GM18909 (cell line): ENCODE measurements around the gene GRAP.
"Not testable (repeated sequence)": the region's sequence is repeated elsewhere in the genome, so short reads cannot be mapped to it uniquely, and the experiment has no call there.

Experiments
- ATAC-seq: cut with Tn5 transposase; IDR thresholded peaks from one replicate; pipeline ENCODE4 v1.9.1; 2021; ENCODE audit warnings: mild to moderate bottlenecking; ENCODE audit not compliant: unreplicated experiment, poor library complexity

The GRAP gene

GRCh38 chr17:19043032-19043431, 3.7 kb downstream of the GRAP start:
- ATAC-seq: not testable (repeated sequence)

- ATAC-seq: not testable (repeated sequence)
Measured at GRCh38 chr17:19042369-19042768, 4.4 kb downstream of the GRAP start.

- ATAC-seq: not testable (repeated sequence)
Measured at GRCh38 chr17:19041871-19042270, 4.9 kb downstream of the GRAP start.

- ATAC-seq: not testable (repeated sequence)
Measured at GRCh38 chr17:19040350-19040749, 6.4 kb downstream of the GRAP start.

GRCh38 chr17:19038730-19039129, 8.0 kb downstream of the GRAP start:
- ATAC-seq: not testable (repeated sequence)

- ATAC-seq: not testable (repeated sequence)
Measured at GRCh38 chr17:19038007-19038406, 8.8 kb downstream of the GRAP start.

GRCh38 chr17:19037547-19037946, 9.2 kb downstream of the GRAP start:
- not testable (repeated sequence) for ATAC-seq

GRCh38 chr17:19036186-19036585, 10.6 kb downstream of the GRAP start:
- not testable (repeated sequence) for ATAC-seq

- peak; percentile 57 for ATAC-seq
Measured at GRCh38 chr17:19032377-19032988, 14.3 kb downstream of the GRAP start.

GRCh38 chr17:19031729-19032128, 15.0 kb downstream of the GRAP start:
- peak; percentile 44 for ATAC-seq

GRCh38 chr17:19030771-19031449, 15.8 kb downstream of the GRAP start:
- not testable (repeated sequence) for ATAC-seq

GRCh38 chr17:19029740-19030139, 17.0 kb downstream of the GRAP start:
- not testable (repeated sequence) for ATAC-seq

- not testable (repeated sequence) for ATAC-seq
Measured at GRCh38 chr17:19028671-19029070, 18.1 kb downstream of the GRAP start.

GRCh38 chr17:19024101-19025078, 22.4 kb downstream of the GRAP start:
- ATAC-seq: no peak

GRCh38 chr17:19023209-19023999, 23.4 kb downstream of the GRAP start:
- no peak for ATAC-seq

- no peak for ATAC-seq
Measured at GRCh38 chr17:19022747-19023146, 24.0 kb downstream of the GRAP start.

- ATAC-seq: no peak
Measured at GRCh38 chr17:19022128-19022527, 24.6 kb downstream of the GRAP start.

- ATAC-seq: no peak
Measured at GRCh38 chr17:19021622-19022083, 25.1 kb downstream of the GRAP start.

GRCh38 chr17:19021011-19021621, 25.6 kb downstream of the GRAP start:
- not testable (repeated sequence) for ATAC-seq
